NCI-H2107 treated with DMSO at 0.1 percent for 48 hours (cell line): ENCODE measurements around the gene LGR5.
"Not testable (repeated sequence)": the region's sequence is repeated elsewhere in the genome, so short reads cannot be mapped to it uniquely, and the experiment has no call there.

Source experiments
- DNase-seq: peaks from one replicate; lab custom pipeline; 2025; ENCODE audit not compliant: unreplicated experiment; lab: John Stamatoyannopoulos, UW

LGR5 gene

DNA sequence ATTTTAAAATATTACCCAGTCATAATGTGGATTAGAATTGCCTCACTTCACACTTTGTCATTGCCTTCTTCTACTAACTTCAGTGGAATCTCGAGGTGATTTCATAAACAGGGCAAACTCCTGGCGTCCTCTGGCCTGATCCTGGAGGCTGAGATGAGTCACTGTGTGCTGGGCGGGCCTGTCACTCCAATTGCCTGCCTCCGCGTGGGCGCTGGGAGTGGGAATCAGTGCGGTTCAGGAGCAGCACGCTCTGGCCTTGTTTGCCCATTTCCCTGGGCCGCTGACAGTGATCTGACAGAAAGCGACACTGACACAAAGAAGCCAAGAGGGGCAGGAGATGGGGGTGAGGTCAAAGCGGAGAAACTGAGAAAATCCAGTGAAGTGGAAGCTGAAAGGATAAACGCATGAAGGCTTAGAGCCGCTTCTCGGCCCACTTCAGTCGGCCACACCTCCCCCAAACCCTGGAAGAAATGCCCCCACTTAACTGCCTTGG, 29.7 kb downstream of the LGR5 start:
- no peak for DNase-seq

DNA sequence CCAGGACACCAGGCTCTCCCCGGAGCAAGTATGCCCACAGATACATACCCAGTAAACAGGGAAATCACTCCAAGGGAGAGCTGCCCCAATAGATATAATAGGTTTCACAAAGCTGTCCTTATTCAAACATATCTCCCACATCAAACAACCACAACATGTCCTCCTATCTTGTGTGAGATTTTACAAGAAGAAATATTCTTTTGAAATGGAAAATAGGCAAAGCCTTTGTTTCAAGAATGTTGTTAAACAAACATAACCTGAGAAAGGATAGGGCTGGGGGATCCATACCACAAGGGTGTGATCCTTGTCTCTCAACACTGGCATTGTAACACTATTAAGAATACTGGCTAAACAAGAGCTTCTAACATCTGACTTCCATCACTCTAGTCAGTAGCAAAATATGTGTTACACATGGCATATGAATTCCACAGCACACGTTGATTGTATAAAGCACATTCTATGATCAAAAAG, 32.9 kb downstream of the LGR5 start:
- no peak for DNase-seq

DNA sequence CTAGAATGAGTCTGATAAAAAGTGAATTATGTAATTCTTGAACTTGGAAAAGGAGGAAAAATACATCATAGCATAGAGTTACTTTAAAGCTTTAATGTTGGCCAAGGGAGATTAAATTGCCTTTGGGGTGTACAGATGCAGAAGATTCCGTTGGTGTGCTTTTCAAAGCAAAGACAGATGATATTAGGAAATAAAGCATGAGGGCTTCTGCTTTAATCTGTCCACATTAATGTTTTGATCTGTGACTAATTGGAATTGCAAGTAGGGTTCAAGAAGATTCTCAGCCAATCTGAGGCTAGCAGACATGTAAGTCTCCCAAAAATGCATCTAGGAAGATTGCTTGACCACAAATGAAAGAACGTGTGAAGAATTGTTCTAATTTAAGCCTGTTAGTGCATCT, 35.2 kb downstream of the LGR5 start:
- no peak for DNase-seq

DNA sequence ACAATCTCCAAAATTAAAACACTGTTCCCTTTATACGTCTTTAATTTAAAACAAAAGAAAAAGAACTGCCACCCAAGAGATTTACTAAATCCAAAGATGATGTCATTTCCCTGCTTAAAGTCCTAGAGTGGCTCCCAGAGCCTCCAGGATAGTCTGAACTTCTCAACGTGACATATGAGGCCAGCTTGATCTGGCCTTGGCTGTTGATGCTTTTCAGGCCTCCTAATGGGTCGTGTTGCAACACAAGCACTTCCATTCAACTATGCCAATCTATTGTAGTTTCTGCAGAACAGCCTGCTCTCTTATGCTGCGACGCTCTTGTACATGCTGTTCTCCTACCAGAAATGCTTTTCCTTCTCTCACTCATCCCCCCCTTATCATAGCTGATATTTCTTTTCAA, 35.7 kb downstream of the LGR5 start:
- peak; percentile 86 for DNase-seq

DNA sequence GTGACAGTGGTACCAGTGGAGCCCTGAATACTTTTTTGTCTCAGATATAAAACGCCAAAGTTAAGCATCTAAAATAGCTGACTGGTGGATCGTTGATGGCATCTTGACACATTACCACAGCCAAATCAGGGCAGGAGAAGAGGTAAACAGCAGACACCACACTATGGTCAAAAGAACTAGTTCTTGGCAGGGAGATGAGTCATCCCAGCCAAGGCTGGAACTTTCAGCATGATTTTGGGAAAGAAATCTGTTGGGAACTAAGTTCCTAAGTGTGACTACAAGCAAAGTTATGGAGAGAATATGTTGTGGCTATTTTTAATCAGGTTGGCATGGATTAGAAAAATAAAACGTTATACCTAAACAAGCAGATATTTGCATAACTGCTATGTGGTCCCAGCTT, 36.9 kb downstream of the LGR5 start:
- DNase-seq: no peak

DNA sequence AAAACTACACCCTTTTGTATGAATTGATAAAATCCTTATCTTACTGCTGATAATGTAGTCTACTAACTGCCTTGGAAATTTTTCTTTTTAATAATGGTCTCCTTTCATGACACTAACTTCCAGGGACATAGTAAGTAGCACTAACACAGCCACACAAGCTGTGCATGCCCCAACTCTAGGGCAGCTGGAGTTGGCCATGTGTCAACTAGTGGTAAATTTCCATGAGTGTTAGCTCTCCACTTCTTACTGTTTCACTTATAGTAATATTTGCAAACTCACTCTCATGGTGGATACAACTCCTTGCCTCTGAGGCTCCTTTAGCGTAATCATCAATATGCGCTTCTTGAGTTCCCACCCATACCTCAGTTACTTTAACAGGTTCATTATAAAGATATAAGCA, 38.0 kb downstream of the LGR5 start:
- no peak for DNase-seq

DNA sequence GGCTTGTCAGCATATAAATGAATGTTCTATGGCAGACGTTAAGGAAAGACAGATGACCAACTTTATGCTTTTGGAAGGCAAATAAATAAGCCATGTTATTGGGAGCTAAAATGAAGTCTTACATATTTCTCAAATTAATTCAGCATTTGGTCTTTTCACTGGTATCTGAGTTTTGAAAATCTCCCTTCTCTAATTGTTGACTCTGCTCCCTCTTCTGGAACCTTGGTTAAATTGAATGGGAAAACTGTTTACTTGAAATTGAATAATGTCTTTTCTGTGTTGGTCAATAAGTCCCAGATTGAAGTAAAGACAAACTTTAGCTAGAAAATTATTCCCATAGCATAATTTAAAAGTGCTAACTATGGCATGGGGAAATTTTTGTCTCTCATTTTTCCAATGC, 38.7 kb downstream of the LGR5 start:
- DNase-seq: no peak

DNA sequence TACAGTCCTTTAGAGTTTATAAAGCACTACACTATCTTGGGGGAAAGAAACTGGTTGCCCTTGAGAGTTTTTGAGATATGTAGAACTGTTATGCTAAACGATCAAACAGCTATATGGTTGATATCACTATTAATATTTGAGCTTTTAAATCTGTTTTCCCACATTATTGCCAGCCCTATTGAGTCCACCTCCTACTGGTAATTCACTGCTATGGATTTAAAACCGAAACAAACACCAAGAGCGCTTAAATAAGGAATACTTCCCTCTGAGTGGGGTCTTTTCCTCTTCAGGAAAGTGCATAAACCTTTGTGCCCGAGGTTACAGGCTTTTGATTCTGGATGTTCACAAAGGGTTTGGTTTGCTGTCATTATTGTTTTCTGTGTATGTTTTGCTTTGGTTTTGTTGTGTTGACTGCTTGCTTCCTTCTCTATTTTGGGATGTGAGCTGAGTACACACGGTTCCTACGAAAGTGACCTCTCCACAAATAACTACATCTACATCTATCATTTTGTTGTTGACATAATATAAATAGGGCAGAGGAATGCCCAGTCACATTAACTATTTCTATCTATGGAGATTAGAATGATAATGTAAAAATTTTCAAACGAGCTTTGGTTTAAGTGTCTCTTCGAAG, 44.8 kb downstream of the LGR5 start:
- no peak for DNase-seq

DNA sequence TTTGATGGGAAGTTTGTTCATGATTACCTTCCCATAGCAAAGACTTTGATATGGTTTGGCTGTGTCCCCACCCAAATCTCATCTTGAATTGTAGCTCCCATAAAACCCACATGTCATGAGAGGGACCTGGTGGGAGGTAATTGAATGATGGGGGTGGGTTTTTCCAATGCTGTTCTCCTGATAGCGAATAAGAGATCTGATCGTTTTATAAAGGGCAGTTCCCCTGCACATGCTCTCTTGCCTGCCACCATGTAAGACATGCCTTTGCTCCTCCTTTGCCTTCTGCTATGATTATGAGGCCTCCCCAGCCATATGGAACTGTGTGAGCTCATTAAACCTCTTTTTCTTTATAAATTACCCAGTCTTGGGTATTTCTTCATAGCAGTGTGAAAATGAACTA, 51.2 kb downstream of the LGR5 start:
- not testable (repeated sequence) for DNase-seq

DNA sequence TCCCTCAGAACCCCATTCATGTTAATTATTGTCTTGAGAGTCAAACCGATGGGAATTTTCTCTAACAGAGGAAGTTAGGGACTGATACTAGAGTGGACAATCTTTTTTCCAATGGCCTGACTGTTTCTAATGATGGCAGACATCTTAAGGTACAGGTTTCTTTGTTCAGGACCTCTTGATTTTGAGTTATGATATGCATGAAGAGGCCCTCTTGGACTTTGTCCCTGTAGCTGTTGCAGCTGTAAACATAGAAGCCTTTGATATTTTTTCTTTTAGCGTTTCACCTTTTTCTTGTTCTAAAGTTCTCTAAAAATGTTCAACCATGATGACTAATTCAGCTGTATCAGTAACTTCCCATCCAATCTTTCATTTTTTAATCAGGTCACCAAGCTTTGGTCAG, 53.0 kb downstream of the LGR5 start:
- no peak for DNase-seq

DNA sequence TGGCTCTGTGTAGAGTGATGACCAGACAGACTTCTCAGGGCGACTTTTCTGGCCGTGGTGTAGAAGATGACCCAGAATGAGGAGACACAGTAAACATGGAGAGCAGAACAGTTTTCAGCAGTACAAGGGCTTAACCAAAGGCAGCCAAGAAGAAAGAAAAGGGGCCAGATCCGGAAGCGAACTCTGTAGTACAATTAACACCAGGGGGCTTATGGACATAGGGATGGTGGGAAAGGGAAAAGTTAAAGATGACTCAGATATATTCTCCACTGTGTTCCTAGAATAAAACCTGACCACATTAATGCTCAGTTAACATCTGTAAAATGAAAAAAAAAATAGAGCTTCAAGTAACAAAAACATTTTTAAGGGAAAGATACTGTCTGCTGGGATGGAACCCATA, 60.2 kb downstream of the LGR5 start:
- DNase-seq: no peak

DNA sequence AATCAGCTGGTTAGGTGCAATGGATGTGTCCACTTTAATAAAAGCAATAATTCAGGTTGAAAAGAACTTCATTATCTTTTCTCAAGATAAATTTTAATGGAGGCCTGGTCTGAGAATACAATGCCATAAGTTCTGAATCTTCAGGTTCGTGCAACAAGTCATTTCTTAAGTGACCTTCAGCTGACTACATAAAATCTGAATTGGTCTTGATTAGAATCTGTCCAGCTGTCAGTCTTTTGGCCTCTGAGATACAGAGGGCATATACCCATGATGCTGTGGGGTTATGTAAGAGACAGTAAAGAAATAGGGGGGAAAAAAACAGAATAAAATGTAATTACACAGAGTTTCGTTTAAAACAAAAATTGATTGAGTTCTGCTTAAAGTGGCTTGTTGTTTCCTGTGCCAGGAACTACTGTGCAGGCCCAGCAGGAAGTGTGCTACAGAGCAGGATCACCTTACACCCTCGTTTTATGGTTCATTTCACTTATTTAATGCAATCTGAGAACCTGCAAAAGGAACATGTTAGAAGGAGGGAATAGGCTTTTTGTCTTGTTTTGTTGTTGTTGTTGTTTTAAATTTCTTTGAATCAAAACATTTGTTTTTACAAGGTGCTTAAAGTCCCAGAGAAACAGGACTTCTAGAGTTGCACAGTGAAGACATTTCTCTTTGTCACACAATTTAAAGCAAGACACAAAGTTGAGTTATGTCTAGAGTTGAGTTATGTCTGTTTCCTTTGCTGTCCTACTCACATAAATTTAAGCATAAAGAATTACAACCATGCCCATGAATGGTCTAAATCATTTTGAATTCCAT, 64.2 kb downstream of the LGR5 start:
- peak; percentile 89 for DNase-seq

DNA sequence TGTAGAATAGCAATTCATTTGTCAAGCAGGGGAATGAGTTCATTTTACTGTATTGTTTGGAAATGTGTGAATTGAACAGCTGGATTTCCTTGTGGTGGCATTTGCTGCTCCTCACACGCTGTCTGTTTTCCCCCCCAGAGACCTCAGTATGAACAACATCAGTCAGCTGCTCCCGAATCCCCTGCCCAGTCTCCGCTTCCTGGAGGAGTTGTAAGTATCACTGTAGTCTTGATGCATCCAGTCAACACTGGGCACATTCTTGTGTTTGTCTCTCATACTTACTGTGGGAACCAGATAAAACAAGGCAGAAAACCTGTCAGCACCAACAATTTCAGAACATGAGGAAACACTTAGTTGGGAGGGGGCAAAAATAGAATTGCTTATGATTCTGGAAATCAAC, 64.9 kb downstream of the LGR5 start:
- DNase-seq: peak; percentile 44

DNA sequence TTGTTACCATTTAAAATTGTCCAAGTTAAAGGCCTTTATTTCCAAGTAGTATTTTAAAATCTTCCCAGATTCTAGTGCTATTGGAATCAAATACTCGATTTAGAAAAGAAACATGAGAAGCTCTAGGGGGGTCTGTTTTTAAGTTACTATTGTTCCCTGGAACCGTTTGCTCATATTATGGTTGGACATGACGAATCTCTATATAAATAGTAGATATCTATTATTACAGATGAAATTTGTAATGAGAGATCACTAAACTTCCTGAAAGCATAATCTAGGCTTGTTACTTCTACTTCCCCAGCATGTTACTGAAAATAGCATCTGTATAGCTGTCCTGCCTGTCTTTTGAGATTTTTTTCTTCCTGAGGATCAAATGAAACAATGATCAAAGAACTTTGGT, 70.1 kb downstream of the LGR5 start:
- no peak for DNase-seq

DNA sequence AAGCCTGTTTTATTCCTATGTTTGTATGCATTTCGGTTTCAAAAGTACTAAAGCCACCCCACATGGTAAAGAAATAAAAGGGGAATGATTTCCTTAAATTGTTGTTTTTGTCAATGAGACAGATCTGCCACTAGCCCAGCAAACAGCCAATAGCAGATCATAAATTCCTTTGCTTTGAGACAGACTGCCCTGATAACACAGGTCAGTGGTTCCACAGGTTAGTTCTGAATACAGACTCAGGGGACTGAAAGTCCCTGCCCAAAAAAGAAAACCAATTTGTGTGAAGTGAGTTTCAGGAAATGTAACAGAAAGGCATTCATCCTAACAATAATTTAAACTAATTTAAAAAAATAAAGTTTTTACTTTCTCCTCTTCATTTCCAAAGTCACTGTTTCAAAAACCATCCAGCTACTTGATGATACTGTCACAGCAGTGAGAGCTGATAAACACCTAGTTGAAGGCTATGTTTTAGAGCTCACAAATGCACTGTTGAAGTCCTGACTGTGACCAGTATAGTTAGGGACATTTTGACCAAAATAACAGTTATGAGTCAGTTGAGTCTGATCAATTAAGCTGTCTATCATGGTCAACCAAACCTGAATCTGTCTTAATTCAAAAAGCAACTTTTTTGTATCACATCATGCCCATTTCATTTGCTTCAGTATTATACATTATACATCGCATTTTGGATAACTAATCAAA, 77.7 kb downstream of the LGR5 start:
- no peak for DNase-seq

DNA sequence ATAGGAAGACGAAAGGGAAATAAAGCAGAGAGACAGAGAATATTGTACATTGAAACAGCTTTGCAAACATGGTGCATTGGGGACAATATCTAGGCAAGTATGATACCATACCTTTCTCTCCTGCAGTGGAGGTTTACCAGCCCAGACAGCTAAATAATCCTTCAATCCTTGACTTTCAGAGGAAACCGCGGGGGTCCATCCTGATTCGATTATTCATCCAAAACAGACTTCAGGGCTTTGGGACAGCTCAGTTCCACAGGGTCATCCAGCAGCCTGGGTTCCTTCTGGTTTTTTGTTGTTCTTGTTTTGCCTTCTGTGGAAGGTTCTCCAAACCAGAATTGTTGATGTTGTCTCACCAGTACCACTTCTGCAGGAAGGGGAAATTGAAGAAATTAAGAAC, 81.5 kb downstream of the LGR5 start:
- DNase-seq: no peak

DNA sequence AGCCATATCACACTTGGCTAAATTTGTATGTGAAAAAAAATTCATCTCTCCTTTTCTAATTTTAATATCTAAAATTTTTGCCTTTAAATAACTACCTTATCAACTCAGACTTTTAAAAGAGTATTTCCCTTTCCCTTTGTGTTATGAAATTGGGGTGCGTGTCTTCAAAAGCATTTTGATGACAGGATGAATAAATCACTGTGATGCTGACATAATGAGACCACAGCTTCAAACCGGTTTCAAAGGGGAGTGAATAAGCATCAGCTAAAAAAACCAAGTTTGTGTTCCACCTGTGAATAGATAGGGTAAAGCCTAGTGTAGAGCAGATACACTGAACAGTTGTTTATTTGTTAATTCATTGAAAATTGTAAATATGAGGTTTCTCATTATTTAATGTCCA, 85.0 kb downstream of the LGR5 start:
- no peak for DNase-seq

DNA sequence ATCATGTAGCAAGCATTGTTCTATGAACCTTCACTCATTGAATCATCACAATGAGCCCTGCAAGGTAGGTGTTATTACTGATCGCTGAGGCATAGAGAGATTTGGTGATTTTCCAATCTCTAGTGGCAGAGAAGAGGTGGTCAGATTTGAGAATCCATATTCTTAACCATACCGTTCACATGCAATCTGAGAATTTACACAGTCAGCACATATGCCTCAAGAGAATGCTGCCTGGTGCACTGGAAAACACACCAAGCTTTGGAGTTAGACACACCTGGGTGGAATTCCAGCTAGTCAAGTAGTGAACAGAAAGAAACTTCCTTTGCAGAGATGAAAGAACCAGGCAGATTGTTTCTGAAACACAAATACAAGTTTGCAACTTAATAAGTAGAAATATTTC, 94.1 kb downstream of the LGR5 start:
- no peak for DNase-seq

DNA sequence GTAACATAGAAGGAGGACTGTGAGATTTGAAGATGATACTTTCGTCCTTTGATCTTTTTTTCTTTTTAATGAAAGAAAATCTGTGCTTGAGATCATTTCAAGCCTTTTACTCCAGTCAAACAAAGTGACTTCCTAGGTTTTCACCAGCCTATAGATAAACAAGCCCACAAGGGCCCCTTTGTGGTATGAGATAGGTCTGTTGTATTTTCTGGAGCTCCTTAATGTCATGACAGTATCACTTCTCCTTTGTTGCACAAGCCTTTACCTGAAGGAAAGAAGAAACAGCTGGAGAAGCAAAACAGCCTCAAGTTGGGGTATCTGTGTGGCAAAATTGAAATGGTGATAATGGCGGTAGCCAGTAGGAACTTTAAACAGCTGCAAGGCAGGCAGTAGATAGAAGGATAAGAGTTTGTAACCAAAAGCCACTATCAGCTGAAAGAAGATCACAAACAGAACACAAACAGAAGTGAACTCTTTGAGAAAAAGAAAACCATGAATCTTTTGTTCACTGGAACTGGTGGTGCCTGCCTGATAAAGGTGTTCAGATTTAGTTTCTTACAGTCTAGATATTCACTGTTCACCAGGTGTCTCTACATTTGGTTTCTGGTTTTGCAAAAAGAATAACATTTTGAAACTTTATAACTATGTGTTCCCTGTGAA, 96.8 kb downstream of the LGR5 start:
- no peak for DNase-seq

DNA sequence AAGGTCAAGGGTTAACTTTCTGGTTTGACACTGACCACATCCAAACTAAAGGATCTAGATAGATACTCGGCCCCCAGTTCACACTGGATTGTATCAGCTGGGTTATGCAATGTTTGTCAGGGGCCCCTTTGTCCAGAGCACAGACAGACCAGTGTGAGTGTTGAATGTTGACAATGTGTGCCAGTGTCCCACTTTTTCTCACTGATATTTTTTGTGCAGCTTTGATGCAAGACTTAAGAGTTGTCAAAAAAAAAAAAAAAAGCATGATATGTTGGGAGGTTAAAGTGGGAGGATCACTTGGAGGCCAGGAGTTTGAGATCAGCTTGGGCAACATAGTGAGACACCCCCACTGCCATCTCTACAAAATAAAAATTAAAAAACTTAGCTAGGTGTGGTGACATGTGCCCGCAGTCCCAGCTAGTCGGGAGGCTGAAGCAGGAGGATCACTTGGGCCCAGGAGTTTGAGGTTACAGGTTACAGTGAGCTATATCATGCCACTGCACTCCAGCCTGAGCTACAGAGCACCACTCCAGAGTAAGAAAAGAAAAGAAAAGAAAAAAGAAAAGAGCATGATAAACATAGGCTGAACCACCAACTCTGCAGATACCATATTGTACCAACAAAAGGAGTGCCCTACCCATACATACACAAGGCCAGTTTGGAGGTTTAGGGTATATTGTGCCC, 97.5 kb downstream of the LGR5 start:
- DNase-seq: no peak

DNA sequence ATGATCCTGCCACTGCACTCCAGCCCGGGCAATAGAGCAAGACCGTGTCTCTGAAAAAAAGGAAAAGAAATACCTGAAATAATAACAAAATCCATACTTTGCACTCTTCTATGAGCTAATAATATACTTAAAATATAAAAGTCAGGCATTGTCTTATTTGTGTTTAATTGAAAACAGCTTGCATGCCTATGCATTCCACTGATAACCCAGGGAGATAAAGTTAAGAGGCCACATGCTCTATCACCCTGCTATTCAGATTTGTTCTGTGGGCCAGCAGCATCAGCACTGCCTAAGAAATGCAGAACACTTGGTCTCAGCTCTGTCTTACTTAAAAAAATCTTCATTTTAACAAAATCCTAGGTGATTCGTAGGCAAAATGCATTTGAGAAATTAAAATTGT, 99.2 kb downstream of the LGR5 start:
- no peak for DNase-seq
